ENCODE data around the gene MPZL2.

DNA sequence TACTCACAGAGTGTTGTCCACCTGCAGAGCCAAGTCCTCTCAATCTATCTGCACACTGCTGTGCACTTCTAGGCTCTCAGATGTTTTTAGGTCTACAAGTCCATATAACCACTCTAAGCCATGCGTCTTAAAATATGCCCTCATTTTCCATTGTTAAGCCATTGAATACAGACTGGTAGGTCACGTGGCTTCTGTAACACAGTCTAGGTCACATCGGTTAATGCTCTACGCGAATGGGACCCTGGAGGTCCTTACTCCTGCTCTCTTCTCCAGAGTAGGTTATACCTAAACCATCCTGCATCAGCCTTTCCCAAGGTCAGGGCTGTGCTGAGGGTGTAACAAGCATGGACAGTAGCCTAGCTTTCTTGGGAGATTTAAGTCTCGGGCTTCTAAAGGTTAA, 40.1 kb downstream of the MPZL2 start:
- TF ChIP-seq TCF7 (CRISPR knock-in tag; IDR thresholded peaks at IDR 0.05; ENCODE audit: low read depth), result no peak
- TF ChIP-seq, protein P1, sequence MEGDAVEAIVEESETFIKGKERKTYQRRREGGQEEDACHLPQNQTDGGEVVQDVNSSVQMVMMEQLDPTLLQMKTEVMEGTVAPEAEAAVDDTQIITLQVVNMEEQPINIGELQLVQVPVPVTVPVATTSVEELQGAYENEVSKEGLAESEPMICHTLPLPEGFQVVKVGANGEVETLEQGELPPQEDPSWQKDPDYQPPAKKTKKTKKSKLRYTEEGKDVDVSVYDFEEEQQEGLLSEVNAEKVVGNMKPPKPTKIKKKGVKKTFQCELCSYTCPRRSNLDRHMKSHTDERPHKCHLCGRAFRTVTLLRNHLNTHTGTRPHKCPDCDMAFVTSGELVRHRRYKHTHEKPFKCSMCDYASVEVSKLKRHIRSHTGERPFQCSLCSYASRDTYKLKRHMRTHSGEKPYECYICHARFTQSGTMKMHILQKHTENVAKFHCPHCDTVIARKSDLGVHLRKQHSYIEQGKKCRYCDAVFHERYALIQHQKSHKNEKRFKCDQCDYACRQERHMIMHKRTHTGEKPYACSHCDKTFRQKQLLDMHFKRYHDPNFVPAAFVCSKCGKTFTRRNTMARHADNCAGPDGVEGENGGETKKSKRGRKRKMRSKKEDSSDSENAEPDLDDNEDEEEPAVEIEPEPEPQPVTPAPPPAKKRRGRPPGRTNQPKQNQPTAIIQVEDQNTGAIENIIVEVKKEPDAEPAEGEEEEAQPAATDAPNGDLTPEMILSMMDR (IDR thresholded peaks at IDR 0.05), result no peak
- no peak for TF ChIP-seq ETV6 (CRISPR knock-in tag; IDR thresholded peaks at IDR 0.05)
- TF ChIP-seq MAX (CRISPR knock-in tag; IDR thresholded peaks at IDR 0.05), result no peak
- TF ChIP-seq NR3C1 (CRISPR knock-in tag; conservative IDR thresholded peaks at IDR 0.05; ENCODE audit: low read depth), result no peak
- no peak for TF ChIP-seq ZBTB21 (CRISPR knock-in tag; IDR thresholded peaks at IDR 0.05; ENCODE audit: borderline replicate concordance)
- TF ChIP-seq MXD4 (CRISPR knock-in tag; IDR thresholded peaks at IDR 0.05; ENCODE audit: borderline replicate concordance), result no peak
- no peak for TF ChIP-seq NFE2L1 (CRISPR knock-in tag; IDR thresholded peaks at IDR 0.05)
- TF ChIP-seq ESRRA (CRISPR knock-in tag; IDR thresholded peaks at IDR 0.05; ENCODE audit: borderline replicate concordance), result no peak
- TF ChIP-seq, protein P2, sequence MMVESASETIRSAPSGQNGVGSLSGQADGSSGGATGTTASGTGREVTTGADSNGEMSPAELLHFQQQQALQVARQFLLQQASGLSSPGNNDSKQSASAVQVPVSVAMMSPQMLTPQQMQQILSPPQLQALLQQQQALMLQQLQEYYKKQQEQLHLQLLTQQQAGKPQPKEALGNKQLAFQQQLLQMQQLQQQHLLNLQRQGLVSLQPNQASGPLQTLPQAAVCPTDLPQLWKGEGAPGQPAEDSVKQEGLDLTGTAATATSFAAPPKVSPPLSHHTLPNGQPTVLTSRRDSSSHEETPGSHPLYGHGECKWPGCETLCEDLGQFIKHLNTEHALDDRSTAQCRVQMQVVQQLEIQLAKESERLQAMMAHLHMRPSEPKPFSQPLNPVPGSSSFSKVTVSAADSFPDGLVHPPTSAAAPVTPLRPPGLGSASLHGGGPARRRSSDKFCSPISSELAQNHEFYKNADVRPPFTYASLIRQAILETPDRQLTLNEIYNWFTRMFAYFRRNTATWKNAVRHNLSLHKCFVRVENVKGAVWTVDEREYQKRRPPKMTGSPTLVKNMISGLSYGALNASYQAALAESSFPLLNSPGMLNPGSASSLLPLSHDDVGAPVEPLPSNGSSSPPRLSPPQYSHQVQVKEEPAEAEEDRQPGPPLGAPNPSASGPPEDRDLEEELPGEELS (CRISPR knock-in tag; IDR thresholded peaks at IDR 0.05), result no peak
- no peak for TF ChIP-seq RELA (CRISPR knock-in tag; IDR thresholded peaks at IDR 0.05; ENCODE audit: borderline replicate concordance)

Measured in WTC11 (cell line).